C4-2B (cell line): Measurements from ENCODE around the gene SYVN1.

Source experiments
- ZFX ChIP-seq: fragments of 450-650 bp; IDR thresholded peaks from 2 replicates; pipeline ENCODE4 v1.6.1; 2017
- TF ChIP-seq, protein P1 (sequence below): fragments of 450-650 bp; conservative IDR thresholded peaks from 2 replicates; pipeline ENCODE4 v1.5.1; 2017; ENCODE audit warnings: mild to moderate bottlenecking

DNA sequence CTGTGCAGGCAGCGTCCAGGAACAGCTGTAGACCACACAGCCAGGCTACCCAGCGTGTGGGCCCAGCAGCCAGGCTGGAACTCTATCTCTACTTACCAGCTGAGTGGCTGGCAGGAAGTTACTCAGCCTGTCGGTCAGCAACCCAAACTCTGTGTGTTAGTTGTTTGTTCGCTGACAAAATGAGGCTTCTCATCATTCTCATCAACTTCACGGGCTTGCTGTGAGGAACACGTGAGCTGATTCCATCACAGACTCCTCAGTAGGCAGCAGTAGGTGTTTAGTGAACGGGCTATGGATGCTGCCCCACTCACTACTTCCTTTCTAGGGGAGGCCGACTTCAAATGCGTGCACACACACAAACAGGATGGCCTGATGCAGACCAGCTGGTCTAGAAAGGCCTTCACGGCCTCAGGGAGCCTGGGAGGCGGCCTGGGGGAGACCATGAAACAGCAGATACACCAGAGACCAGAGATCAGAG lies 34.9 kb upstream of the SYVN1 start:
- TF ChIP-seq, protein P1, sequence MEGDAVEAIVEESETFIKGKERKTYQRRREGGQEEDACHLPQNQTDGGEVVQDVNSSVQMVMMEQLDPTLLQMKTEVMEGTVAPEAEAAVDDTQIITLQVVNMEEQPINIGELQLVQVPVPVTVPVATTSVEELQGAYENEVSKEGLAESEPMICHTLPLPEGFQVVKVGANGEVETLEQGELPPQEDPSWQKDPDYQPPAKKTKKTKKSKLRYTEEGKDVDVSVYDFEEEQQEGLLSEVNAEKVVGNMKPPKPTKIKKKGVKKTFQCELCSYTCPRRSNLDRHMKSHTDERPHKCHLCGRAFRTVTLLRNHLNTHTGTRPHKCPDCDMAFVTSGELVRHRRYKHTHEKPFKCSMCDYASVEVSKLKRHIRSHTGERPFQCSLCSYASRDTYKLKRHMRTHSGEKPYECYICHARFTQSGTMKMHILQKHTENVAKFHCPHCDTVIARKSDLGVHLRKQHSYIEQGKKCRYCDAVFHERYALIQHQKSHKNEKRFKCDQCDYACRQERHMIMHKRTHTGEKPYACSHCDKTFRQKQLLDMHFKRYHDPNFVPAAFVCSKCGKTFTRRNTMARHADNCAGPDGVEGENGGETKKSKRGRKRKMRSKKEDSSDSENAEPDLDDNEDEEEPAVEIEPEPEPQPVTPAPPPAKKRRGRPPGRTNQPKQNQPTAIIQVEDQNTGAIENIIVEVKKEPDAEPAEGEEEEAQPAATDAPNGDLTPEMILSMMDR, result no peak
- TF ChIP-seq ZFX, result no peak
